Measurements from ENCODE around the gene VPS11.
"Not testable (repeated sequence)": the region's sequence is repeated elsewhere in the genome, so short reads cannot be mapped to it uniquely, and the experiment has no call there.

Gene VPS11

GRCh38 chr11:119034813-119035212, 32.8 kb upstream of the VPS11 start:
- Histone ChIP-seq H3K9me3 (no peaks in the 10 kb centered on the region), H3K4me1 (peaks cover 23% of the 10 kb centered on the region), H3K36me3 (no peaks in the 10 kb centered on the region), H3K9ac (no peak overlapping the region), H3K4me2 (no peak overlapping the region), H3K4me3 (no peak overlapping the region), H4K20me1 (no peaks in the 10 kb centered on the region), H3K27me3 (no peaks in the 10 kb centered on the region), H3K27ac (no peak overlapping the region)
- TF ChIP-seq Cebpa-rat (IDR thresholded peaks at IDR 0.05) = no peak

- H3K27ac ChIP-seq = no peak overlapping the region
- H3K4me3 ChIP-seq = no peak overlapping the region
- H4K20me1 ChIP-seq = no peaks in the 10 kb centered on the region
- TF ChIP-seq Cebpa-rat (IDR thresholded peaks at IDR 0.05) = no peak
- no peaks in the 10 kb centered on the region for H3K36me3 ChIP-seq
- peak overlapping the region; percentile 49; the same call in 1 of the 2 replicates for H3K4me2 ChIP-seq
- peaks cover 17% of the 10 kb centered on the region for H3K4me1 ChIP-seq
- no peak overlapping the region for H3K9ac ChIP-seq
- no peaks in the 10 kb centered on the region for H3K27me3 ChIP-seq
- no peaks in the 10 kb centered on the region for H3K9me3 ChIP-seq
These were observed 28.7 kb upstream of the VPS11 start for GRCh38 chr11:119038884-119039283.

GRCh38 chr11:119039471-119039870, 28.1 kb upstream of the VPS11 start:
- not testable (repeated sequence) for H3K9ac ChIP-seq, H3K36me3 ChIP-seq, H3K27ac ChIP-seq, H3K27me3 ChIP-seq, H4K20me1 ChIP-seq, H3K4me3 ChIP-seq, H3K9me3 ChIP-seq
- H3K4me1 ChIP-seq = peaks cover 13% of the 10 kb centered on the region
- peak overlapping the region; percentile 49 for H3K4me2 ChIP-seq

GRCh38 chr11:119041821-119042514, 25.6 kb upstream of the VPS11 start:
- no peak overlapping the region for H3K9ac ChIP-seq
- H3K4me3 ChIP-seq = no peak overlapping the region
- H3K27me3 ChIP-seq = no peaks in the 10 kb centered on the region
- H3K27ac ChIP-seq = no peak overlapping the region
- no peak overlapping the region for H3K4me2 ChIP-seq
- H3K9me3 ChIP-seq = no peaks in the 10 kb centered on the region
- peaks cover 13% of the 10 kb centered on the region for H3K4me1 ChIP-seq
- peaks cover 28% of the 10 kb centered on the region for H3K36me3 ChIP-seq
- no peaks in the 10 kb centered on the region; the same call in 1 of the 2 replicates for H4K20me1 ChIP-seq
- TF ChIP-seq Cebpa-rat (IDR thresholded peaks at IDR 0.05) = no peak

- Histone ChIP-seq H3K36me3 (peaks cover 37% of the 10 kb centered on the region), H3K27me3 (no peaks in the 10 kb centered on the region), H3K4me2 (no peak overlapping the region), H3K9ac (no peak overlapping the region), H3K9me3 (no peaks in the 10 kb centered on the region), H3K4me3 (no peak overlapping the region), H3K4me1 (peaks cover 13% of the 10 kb centered on the region), H4K20me1 (peaks cover under 1% of the 10 kb centered on the region; the same call in 1 of the 2 replicates), H3K27ac (no peak overlapping the region)
- no peak for TF ChIP-seq Cebpa-rat (IDR thresholded peaks at IDR 0.05)
These were observed 24.7 kb upstream of the VPS11 start for GRCh38 chr11:119042927-119043326.

- H3K27me3 ChIP-seq = no peaks in the 10 kb centered on the region
- no peak overlapping the region for H3K27ac ChIP-seq
- peaks cover 55% of the 10 kb centered on the region for H3K36me3 ChIP-seq
- peaks cover 6% of the 10 kb centered on the region; the same call in 1 of the 2 replicates for H4K20me1 ChIP-seq
- no peak overlapping the region for H3K9ac ChIP-seq
- H3K4me1 ChIP-seq = peaks cover 7% of the 10 kb centered on the region
- no peaks in the 10 kb centered on the region for H3K9me3 ChIP-seq
- H3K4me2 ChIP-seq = no peak overlapping the region
- no peak for TF ChIP-seq Cebpa-rat (IDR thresholded peaks at IDR 0.05)
- H3K4me3 ChIP-seq = no peak overlapping the region
These were observed 22.9 kb upstream of the VPS11 start for GRCh38 chr11:119044708-119045107.

- peaks cover 11% of the 10 kb centered on the region; the same call in 1 of the 2 replicates for H4K20me1 ChIP-seq
- H3K9me3 ChIP-seq = no peaks in the 10 kb centered on the region
- no peak overlapping the region for H3K4me3 ChIP-seq
- H3K4me2 ChIP-seq = no peak overlapping the region
- H3K27ac ChIP-seq = no peak overlapping the region
- H3K9ac ChIP-seq = no peak overlapping the region
- no peaks in the 10 kb centered on the region for H3K27me3 ChIP-seq
- H3K4me1 ChIP-seq = no peaks in the 10 kb centered on the region
- peaks cover 73% of the 10 kb centered on the region for H3K36me3 ChIP-seq
- TF ChIP-seq Cebpa-rat (IDR thresholded peaks at IDR 0.05) = no peak
These were observed 21.1 kb upstream of the VPS11 start for GRCh38 chr11:119046489-119046888.

GRCh38 chr11:119047205-119047604, 20.4 kb upstream of the VPS11 start:
- Histone ChIP-seq H3K4me1 (no peaks in the 10 kb centered on the region), H3K4me2 (no peak overlapping the region), H4K20me1 (peaks cover 18% of the 10 kb centered on the region; the same call in 1 of the 2 replicates), H3K36me3 (peaks cover 80% of the 10 kb centered on the region), H3K9me3 (no peaks in the 10 kb centered on the region), H3K27me3 (no peaks in the 10 kb centered on the region), H3K27ac (no peak overlapping the region), H3K4me3 (no peak overlapping the region), H3K9ac (no peak overlapping the region)
- no peak for TF ChIP-seq Cebpa-rat (IDR thresholded peaks at IDR 0.05)

- Histone ChIP-seq H3K4me2 (no peak overlapping the region), H3K9ac (no peak overlapping the region), H3K36me3 (peaks cover 95% of the 10 kb centered on the region), H4K20me1 (peaks cover 22% of the 10 kb centered on the region; the same call in 1 of the 2 replicates), H3K4me3 (no peak overlapping the region), H3K4me1 (no peaks in the 10 kb centered on the region), H3K27me3 (no peaks in the 10 kb centered on the region), H3K9me3 (no peaks in the 10 kb centered on the region), H3K27ac (no peak overlapping the region)
- no peak for TF ChIP-seq Cebpa-rat (IDR thresholded peaks at IDR 0.05)
These were observed 19.0 kb upstream of the VPS11 start for GRCh38 chr11:119048644-119049043.

GRCh38 chr11:119049081-119049480, 18.5 kb upstream of the VPS11 start:
- Histone ChIP-seq H3K27ac (no peak overlapping the region), H3K36me3 (peaks cover 99% of the 10 kb centered on the region)
- no peak for TF ChIP-seq Cebpa-rat (IDR thresholded peaks at IDR 0.05)

More at GRCh38 chr11:119049081-119049480, 18.5 kb upstream of the VPS11 start:
- Histone ChIP-seq H3K4me3 (no peak overlapping the region), H3K4me2 (no peak overlapping the region), H3K9ac (no peak overlapping the region), H4K20me1 (peaks cover 24% of the 10 kb centered on the region), H3K9me3 (no peaks in the 10 kb centered on the region), H3K27me3 (no peaks in the 10 kb centered on the region), H3K4me1 (no peaks in the 10 kb centered on the region)

Data from BLaER1 (cell line).